MCF 10A (cell line): ENCODE results near the gene PARD3. TPM values are rescaled to one million over a fixed set of nuclear protein-coding genes. Genes with fewer than 3 reads are reported as not detected.

Experiments used
- BruUV-seq: library from RNA; stranded (reverse); fragments of 400-500 nt; replicated peaks from 2 replicates; lab custom pipeline; 2021; lab: Mats Ljungman, UMichigan
- CTCF ChIA-PET: fragments of 300-600 bp; sonication (Branson Sonifier 250); formaldehyde crosslinking; extraction: SDS; loops from one replicate; lab custom pipeline; 2021; ENCODE audit warnings: antibody characterized with exemption, inconsistent platforms; lab: Yijun Ruan, JAX
- POLR2A ChIA-PET: fragments of 300-600, 350-650 bp; sonication (Branson Sonifier 250); formaldehyde crosslinking; extraction: SDS; loops from one replicate; lab custom pipeline; 2020; ENCODE audit warnings: antibody characterized with exemption, inconsistent platforms; lab: Yijun Ruan, JAX
- DNase-seq: peaks from one replicate; pipeline ENCODE4 v3.0.0-alpha.2; 2018; ENCODE audit not compliant: unreplicated experiment
- H3K27ac Mint-ChIP-seq: one replicate; pipeline ENCODE4 v1.8.0; 2022; ENCODE audit warnings: mild to moderate bottlenecking, low read depth, mixed read lengths; ENCODE audit not compliant: unreplicated experiment
- H3K27me3 Mint-ChIP-seq: one replicate; pipeline ENCODE4 v1.8.0; 2022; ENCODE audit warnings: mixed read lengths; ENCODE audit not compliant: insufficient read depth, unreplicated experiment
- H3K36me3 Mint-ChIP-seq: one replicate; pipeline ENCODE4 v1.8.0; 2022; ENCODE audit warnings: mild to moderate bottlenecking, moderate library complexity, mixed read lengths; ENCODE audit not compliant: insufficient read depth, unreplicated experiment
- H3K4me1 Mint-ChIP-seq: one replicate; pipeline ENCODE4 v1.8.0; 2022; ENCODE audit warnings: mixed read lengths; ENCODE audit not compliant: insufficient read depth, unreplicated experiment
- H3K4me3 Mint-ChIP-seq: one replicate; pipeline ENCODE4 v1.8.0; 2022; ENCODE audit warnings: mild to moderate bottlenecking, moderate library complexity, mixed read lengths; ENCODE audit not compliant: unreplicated experiment
- H3K9me3 Mint-ChIP-seq: one replicate; pipeline ENCODE4 v1.8.0; 2022; ENCODE audit warnings: mixed read lengths; ENCODE audit not compliant: unreplicated experiment
- CTCF ChIP-seq: fragments of 200-600 bp; IDR thresholded peaks from one replicate; pipeline ENCODE4 v1.8.0; 2022; ENCODE audit warnings: antibody characterized with exemption, mild to moderate bottlenecking; ENCODE audit not compliant: unreplicated experiment
- intact Hi-C: fragments of 100-400 bp; cut with micrococcal nuclease; formaldehyde crosslinking; loops from 2 replicates; pipeline ENCODE4 v1.14.1; 2022
- total RNA-seq: library from RNA; stranded (reverse); gene quantifications from 2 replicates; pipeline ENCODE4 v1.2.3, GENCODE V29; 2022

PARD3 gene
- total RNA-seq, 1 experiment from 2014 or later = 70.0 TPM

DNA sequence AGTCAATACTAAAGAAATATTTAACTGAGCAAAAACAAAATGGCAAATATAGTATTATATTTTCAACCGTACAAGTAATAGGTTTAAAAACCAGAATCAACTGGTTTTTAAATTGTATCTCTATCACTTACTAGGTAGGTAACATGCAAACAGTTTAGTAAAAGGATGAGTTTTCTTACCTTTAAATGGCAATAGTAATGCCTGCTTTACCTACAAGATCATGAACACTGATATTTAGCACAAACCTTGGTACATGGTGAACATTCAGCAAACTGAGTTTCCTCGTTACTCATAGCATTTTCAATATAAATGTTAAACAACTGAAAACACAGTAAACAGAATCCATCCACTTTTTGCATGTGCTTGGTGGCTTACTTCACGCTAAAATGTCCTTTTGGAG is 389.1 kb downstream of the PARD3 start:
- intact Hi-C loops = no loop called here
- H3K36me3 Mint-ChIP-seq = peaks cover 10% of the 10 kb centered on the region
- no TSS peak for BruUV-seq
- POLR2A ChIA-PET = no interaction called here
- no peak for DNase-seq
- H3K4me1 Mint-ChIP-seq = peaks cover 25% of the 10 kb centered on the region
- H3K27ac Mint-ChIP-seq = no peak overlapping the region
- no peaks in the 10 kb centered on the region for H3K27me3 Mint-ChIP-seq
- H3K9me3 Mint-ChIP-seq = no peaks in the 10 kb centered on the region
- TF ChIP-seq CTCF = no peak
- CTCF ChIA-PET = no interaction called here
- no peak overlapping the region for H3K4me3 Mint-ChIP-seq

- no peak for DNase-seq
- no peaks in the 10 kb centered on the region for H3K9me3 Mint-ChIP-seq
- ChIA-PET POLR2A (no interaction called here), CTCF (interaction anchor here (1.2 kb wide), 1 partner anchor 214 kb away, joined by 4 read pairs; no protein-coding TSS in a partner anchor)
- H3K4me3 Mint-ChIP-seq = no peak overlapping the region
- BruUV-seq = no TSS peak
- H3K36me3 Mint-ChIP-seq = peaks cover 7% of the 10 kb centered on the region
- intact Hi-C loops = no loop called here
- no peaks in the 10 kb centered on the region for H3K27me3 Mint-ChIP-seq
- no peak for TF ChIP-seq CTCF
- H3K4me1 Mint-ChIP-seq = peaks cover 18% of the 10 kb centered on the region
- no peak overlapping the region for H3K27ac Mint-ChIP-seq
Observed at GRCh38 chr10:34423673-34424625, 391.1 kb downstream of the PARD3 start.

DNA sequence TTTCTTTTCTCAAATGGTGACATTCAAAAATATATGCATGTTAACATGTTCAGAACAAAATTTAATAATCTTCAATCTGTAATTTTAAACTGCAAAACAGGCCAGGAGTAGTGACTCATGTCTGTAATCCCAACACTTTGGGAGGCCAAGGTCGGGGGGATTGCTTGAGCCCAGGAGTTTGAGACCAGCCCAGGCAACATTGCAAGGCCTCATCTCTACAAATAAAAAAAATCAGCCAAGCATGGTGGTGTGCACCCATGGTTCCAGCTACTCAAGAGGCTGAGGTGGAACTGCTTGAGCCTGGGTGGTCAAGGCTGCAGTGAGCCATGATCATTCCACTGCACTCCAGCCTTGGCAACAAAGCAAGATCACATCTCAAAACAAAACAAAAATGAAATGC is 394.3 kb downstream of the PARD3 start:
- Mint-ChIP-seq H3K4me1 (peaks cover 18% of the 10 kb centered on the region), H3K27ac (no peak overlapping the region), H3K36me3 (peaks cover 4% of the 10 kb centered on the region), H3K9me3 (no peaks in the 10 kb centered on the region), H3K4me3 (no peak overlapping the region), H3K27me3 (no peaks in the 10 kb centered on the region)
- intact Hi-C loops = no loop called here
- no peak for TF ChIP-seq CTCF
- POLR2A ChIA-PET = no interaction called here
- DNase-seq = no peak
- CTCF ChIA-PET = no interaction called here
- BruUV-seq = no TSS peak

GRCh38 chr10:34420273-34420672 is 394.8 kb downstream of the PARD3 start:
- H3K27me3 Mint-ChIP-seq = no peaks in the 10 kb centered on the region
- no TSS peak for BruUV-seq
- CTCF ChIA-PET = interaction anchor here (0.6 kb wide), 1 partner anchor 11 kb away, joined by 3 read pairs; no protein-coding TSS in a partner anchor
- H3K9me3 Mint-ChIP-seq = no peaks in the 10 kb centered on the region
- H3K4me1 Mint-ChIP-seq = peaks cover 18% of the 10 kb centered on the region
- no peak overlapping the region for H3K4me3 Mint-ChIP-seq
- POLR2A ChIA-PET = no interaction called here
- TF ChIP-seq CTCF = no peak
- intact Hi-C loops = no loop called here
- peaks cover 6% of the 10 kb centered on the region for H3K36me3 Mint-ChIP-seq
- no peak overlapping the region for H3K27ac Mint-ChIP-seq
- DNase-seq = no peak
